22Rv1 (cell line): ENCODE results near the gene CDKN1A.

Experiments
- CTCF ChIP-seq: fragments of 450-650 bp; IDR thresholded peaks from 2 replicates; pipeline ENCODE4 v1.5.1; 2017; ENCODE audit warnings: mild to moderate bottlenecking
- ZFX ChIP-seq: fragments of 450-650 bp; IDR thresholded peaks from 2 replicates; pipeline ENCODE4 v1.6.1; 2017; ENCODE audit warnings: antibody characterized with exemption, borderline replicate concordance

GRCh38 chr6:36634317-36635108 is 44.0 kb upstream of the CDKN1A start:
- no peak for TF ChIP-seq CTCF
- no peak for TF ChIP-seq ZFX
